SHP77 (cell line): ENCODE measurements around the gene HSD17B3.
"Not testable (repeated sequence)": the region's sequence is repeated elsewhere in the genome, so short reads cannot be mapped to it uniquely, and the experiment has no call there.

Source experiments
- DNase-seq, 2 experiments: peaks; one replicate each; lab custom pipeline; 2025; lab: John Stamatoyannopoulos, UW

The HSD17B3 gene

GRCh38 chr9:96193236-96193755 lies 108.7 kb downstream of the HSD17B3 start:
- no peak for DNase-seq

- DNase-seq: no peak
Measured at GRCh38 chr9:96192710-96193109, 109.3 kb downstream of the HSD17B3 start.

DNA sequence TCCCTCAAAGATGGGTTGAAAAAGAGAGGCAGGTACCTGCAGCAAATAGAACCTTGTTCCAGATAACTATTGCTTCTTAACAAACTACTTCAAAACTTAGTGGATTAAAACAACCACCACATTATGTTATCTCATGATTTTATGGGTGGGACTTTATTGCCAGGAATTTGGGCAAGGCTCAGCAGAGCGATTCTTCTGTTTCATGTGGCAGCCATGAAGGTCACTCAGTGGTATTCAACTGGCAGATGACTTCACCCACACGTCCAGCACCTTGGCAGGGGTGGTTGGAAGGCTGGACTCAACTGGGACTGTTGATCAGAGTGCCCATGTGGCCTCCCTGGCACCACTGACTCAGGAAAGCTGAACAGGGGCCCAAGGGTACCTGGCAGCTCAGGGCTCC lies 112.0 kb downstream of the HSD17B3 start:
- DNase-seq: no peak

- not testable (repeated sequence) for DNase-seq
Measured at GRCh38 chr9:96189581-96189980, 112.4 kb downstream of the HSD17B3 start.

- DNase-seq: no peak
Measured at GRCh38 chr9:96188571-96188970, 113.4 kb downstream of the HSD17B3 start.

GRCh38 chr9:96187151-96187555 lies 114.8 kb downstream of the HSD17B3 start:
- DNase-seq: peak in 1 of 2 experiments; percentile 6

DNA sequence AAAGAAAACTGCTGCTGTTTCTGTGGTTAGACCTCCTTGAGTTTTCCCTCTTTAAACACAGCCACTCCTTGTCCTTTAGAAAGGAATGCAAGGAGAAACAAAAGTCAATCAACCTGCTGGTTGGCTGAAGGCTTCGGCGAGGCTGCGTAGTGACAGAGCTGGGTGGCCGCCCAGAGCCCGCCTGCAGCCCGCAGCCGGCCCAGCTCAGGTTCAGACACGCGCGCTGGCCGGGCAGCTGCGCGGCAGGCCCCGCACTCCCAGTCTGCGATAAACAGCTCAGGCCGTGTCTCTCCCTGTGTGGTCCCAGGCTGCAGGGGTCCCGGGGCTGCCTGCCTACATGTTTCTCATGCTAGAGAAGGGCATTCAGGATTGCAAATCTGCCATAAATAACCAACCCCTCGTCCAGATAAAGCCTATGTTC lies 115.4 kb downstream of the HSD17B3 start:
- peak in 1 of 2 experiments; percentile 20 for DNase-seq

DNA sequence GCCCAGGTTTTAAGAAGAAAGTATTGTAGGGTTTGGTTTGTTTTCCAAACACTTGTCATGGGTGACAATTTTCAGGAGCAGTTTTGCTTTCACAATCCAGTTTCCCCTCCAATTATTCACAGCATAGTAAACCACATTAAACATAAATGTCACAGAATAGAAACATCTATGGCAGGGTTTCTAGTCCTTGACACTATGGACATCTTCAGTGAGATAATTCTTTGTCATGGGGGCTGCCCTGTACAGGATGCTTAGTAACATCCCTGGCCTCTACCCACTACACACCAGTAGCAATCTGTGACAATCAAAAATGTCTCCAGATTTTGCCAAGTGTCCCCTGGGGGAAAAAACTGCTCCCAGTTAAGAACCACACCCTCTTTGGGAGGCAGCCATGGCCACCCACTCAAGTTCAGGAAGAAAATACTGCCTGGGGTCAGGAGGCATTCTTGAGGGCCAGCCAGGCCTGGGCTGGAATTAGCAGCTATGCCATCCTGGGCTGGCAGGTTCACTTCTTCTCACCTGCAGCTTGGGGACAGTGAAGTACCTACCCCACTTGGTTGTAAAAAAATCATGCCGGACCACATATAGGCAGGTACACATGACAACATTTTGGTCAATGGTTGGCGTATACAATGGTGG lies 116.3 kb downstream of the HSD17B3 start:
- no peak for DNase-seq
